A673 (cell line): ENCODE data around the gene AKAP6. TPM values are rescaled to one million over a fixed set of nuclear protein-coding genes. Genes with fewer than 3 reads are reported as not detected.

Experiments
- BruUV-seq: library from RNA; stranded (reverse); fragments of 400-500 nt; replicated peaks from 2 replicates; lab custom pipeline; 2021; lab: Mats Ljungman, UMichigan
- CTCF ChIA-PET: fragments of 300-600 bp; sonication (Branson Sonifier 250); formaldehyde crosslinking; loops from one replicate; lab custom pipeline; 2022; ENCODE audit warnings: antibody characterized with exemption; lab: Charles Lee
- POLR2A ChIA-PET: fragments of 300-600 bp; sonication (Branson Sonifier 250); formaldehyde crosslinking; loops from one replicate; lab custom pipeline; 2022; ENCODE audit warnings: antibody characterized with exemption; ENCODE audit not compliant: low non-redundant PET; lab: Charles Lee
- DNase-seq: peaks from one replicate; pipeline ENCODE4 v3.0.0-alpha.2; 2015; ENCODE audit warnings: low spot score
- H3K27ac ChIP-seq: fragments of 200-600 bp; sonication (generic); 2 replicates; pipeline ENCODE4 v1.5.1; 2016; ENCODE audit warnings: mixed run types, low read depth, mild to moderate bottlenecking, mixed read lengths, antibody characterized with exemption, low read length; ENCODE audit not compliant: poor library complexity, severe bottlenecking
- H3K27me3 ChIP-seq: fragments of 200-600 bp; sonication (generic); replicated peaks from 2 replicates; pipeline ENCODE4 v1.6.1; 2017; ENCODE audit warnings: mixed run types, low read depth, mild to moderate bottlenecking, mixed read lengths, antibody characterized with exemption, low read length; ENCODE audit not compliant: insufficient read depth, poor library complexity
- H3K36me3 ChIP-seq: fragments of 200-600 bp; sonication (generic); 2 replicates; pipeline ENCODE4 v1.6.1; 2016; ENCODE audit warnings: mixed run types, mild to moderate bottlenecking, mixed read lengths, antibody characterized with exemption, low read length; ENCODE audit not compliant: insufficient read depth, poor library complexity, severe bottlenecking
- H3K4me1 ChIP-seq: fragments of 200-600 bp; sonication (generic); 2 replicates; pipeline ENCODE4 v1.6.1; 2017; ENCODE audit warnings: mixed run types, mild to moderate bottlenecking, mixed read lengths, antibody characterized with exemption, low read length; ENCODE audit not compliant: insufficient read depth, poor library complexity, severe bottlenecking
- H3K4me3 ChIP-seq: fragments of 200-600 bp; sonication (generic); 2 replicates; pipeline ENCODE4 v1.5.1; 2016; ENCODE audit warnings: low read depth, mixed run types, mild to moderate bottlenecking, mixed read lengths, low read length; ENCODE audit not compliant: poor library complexity, severe bottlenecking
- H3K9me3 ChIP-seq: fragments of 200-600 bp; sonication (generic); 2 replicates; pipeline ENCODE4 v1.6.1; 2016; ENCODE audit warnings: mixed run types, low read depth, mild to moderate bottlenecking, mixed read lengths, antibody characterized with exemption, low read length; ENCODE audit not compliant: poor library complexity, severe bottlenecking
- EZH2 ChIP-seq: fragments of 200-600 bp; sonication (generic); IDR thresholded peaks from 2 replicates; pipeline ENCODE4 v1.6.1; 2017; ENCODE audit warnings: borderline replicate concordance, low read depth, mild to moderate bottlenecking, mixed read lengths, antibody characterized with exemption, low read length; ENCODE audit not compliant: poor library complexity, severe bottlenecking
- intact Hi-C: fragments of 100-400 bp; cut with micrococcal nuclease; formaldehyde crosslinking; loops from one replicate; pipeline ENCODE4 v1.10.0; 2022; ENCODE audit not compliant: unreplicated experiment
- total RNA-seq: library from RNA; stranded (reverse); gene quantifications from 2 replicates; pipeline ENCODE4 v1.2.3, GENCODE V29; 2021
- TF ChIP-seq, protein P1 (sequence below): fragments of 300-800, 200-600 bp; sonication (generic); conservative IDR thresholded peaks from 2 replicates; pipeline ENCODE4 v1.5.1; 2017; ENCODE audit warnings: low read depth, mild to moderate bottlenecking, antibody characterized with exemption, low read length, moderate library complexity, mixed read lengths

AKAP6 gene
- total RNA-seq, 1 experiment from 2014 or later, result 0.73 TPM

GRCh38 chr14:32609388-32609787, 280.3 kb downstream of the AKAP6 start:
- Histone ChIP-seq H3K27me3 (no peaks in the 10 kb centered on the region), H3K9me3 (no peaks in the 10 kb centered on the region), H3K4me3 (no peak overlapping the region), H3K27ac (no peak overlapping the region), H3K36me3 (no peaks in the 10 kb centered on the region), H3K4me1 (peaks cover 23% of the 10 kb centered on the region)
- intact Hi-C loops, result no loop called here
- DNase-seq, result no peak
- no TSS peak for BruUV-seq
- ChIA-PET POLR2A (no interaction called here), CTCF (interaction anchor here (0.5 to 0.7 kb wide), 2 partner anchors 97 to 110 kb away, joined by 5 to 6 read pairs; no protein-coding TSS in a partner anchor)
- TF ChIP-seq EZH2, result no peak
- TF ChIP-seq, protein P1, sequence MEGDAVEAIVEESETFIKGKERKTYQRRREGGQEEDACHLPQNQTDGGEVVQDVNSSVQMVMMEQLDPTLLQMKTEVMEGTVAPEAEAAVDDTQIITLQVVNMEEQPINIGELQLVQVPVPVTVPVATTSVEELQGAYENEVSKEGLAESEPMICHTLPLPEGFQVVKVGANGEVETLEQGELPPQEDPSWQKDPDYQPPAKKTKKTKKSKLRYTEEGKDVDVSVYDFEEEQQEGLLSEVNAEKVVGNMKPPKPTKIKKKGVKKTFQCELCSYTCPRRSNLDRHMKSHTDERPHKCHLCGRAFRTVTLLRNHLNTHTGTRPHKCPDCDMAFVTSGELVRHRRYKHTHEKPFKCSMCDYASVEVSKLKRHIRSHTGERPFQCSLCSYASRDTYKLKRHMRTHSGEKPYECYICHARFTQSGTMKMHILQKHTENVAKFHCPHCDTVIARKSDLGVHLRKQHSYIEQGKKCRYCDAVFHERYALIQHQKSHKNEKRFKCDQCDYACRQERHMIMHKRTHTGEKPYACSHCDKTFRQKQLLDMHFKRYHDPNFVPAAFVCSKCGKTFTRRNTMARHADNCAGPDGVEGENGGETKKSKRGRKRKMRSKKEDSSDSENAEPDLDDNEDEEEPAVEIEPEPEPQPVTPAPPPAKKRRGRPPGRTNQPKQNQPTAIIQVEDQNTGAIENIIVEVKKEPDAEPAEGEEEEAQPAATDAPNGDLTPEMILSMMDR, result no peak

DNA sequence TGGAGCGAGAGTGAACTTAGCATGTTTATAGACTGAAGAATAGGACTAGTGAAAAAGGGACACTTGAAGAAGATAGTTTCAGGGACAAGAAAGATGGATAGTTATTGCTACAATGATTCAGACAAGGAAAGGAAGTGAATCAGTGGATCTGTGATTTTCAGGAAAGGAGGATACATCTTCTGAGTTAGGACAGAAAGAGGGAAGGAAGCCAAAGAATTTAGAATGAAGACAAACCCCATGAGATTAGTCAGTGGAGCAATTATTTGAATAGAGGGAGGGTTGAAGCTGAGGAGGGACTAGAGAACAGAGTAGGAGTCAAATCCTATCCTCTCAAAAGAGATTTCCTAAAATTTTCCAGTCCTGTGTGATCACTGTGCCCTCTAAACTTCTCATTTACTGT, 282.7 kb downstream of the AKAP6 start:
- no TSS peak for BruUV-seq
- DNase-seq, result peak; percentile 89
- H3K36me3 ChIP-seq, result no peaks in the 10 kb centered on the region
- no peak overlapping the region for H3K4me3 ChIP-seq
- no peaks in the 10 kb centered on the region for H3K9me3 ChIP-seq
- H3K27me3 ChIP-seq, result no peaks in the 10 kb centered on the region
- ChIA-PET CTCF (interaction anchor here (0.5 kb wide), 1 partner anchor 168 kb away, joined by 4 read pairs; no protein-coding TSS in a partner anchor), POLR2A (no interaction called here)
- peak overlapping the region; percentile 0 for H3K27ac ChIP-seq
- TF ChIP-seq, protein P1, result no peak
- TF ChIP-seq EZH2, result no peak
- intact Hi-C loops, result no loop called here
- peaks cover 23% of the 10 kb centered on the region for H3K4me1 ChIP-seq

GRCh38 chr14:32618991-32619390, 289.9 kb downstream of the AKAP6 start:
- H3K27ac ChIP-seq, result no peak overlapping the region
- no TSS peak for BruUV-seq
- CTCF ChIA-PET, result no interaction called here
- no peaks in the 10 kb centered on the region for H3K36me3 ChIP-seq
- intact Hi-C loops, result no loop called here
- no peak for DNase-seq
- H3K9me3 ChIP-seq, result peaks cover 5% of the 10 kb centered on the region
- H3K4me3 ChIP-seq, result no peak overlapping the region
- no peak for TF ChIP-seq EZH2
- TF ChIP-seq, protein P1, result no peak
- no peaks in the 10 kb centered on the region for H3K4me1 ChIP-seq
- no peaks in the 10 kb centered on the region for H3K27me3 ChIP-seq
- POLR2A ChIA-PET, result no interaction called here
